Panc1 (cell line): ENCODE measurements around the gene LONRF2. TPM values are rescaled to one million over a fixed set of nuclear protein-coding genes. Genes with fewer than 3 reads are reported as not detected.
"Not testable (repeated sequence)": the region's sequence is repeated elsewhere in the genome, so short reads cannot be mapped to it uniquely, and the experiment has no call there.

ENCODE experiments used
- ATAC-seq: fragments of 200-7000 bp; cut with Tn5 transposase; 2 replicates; pipeline ENCODE4 v1.9.1; 2020; ENCODE audit warnings: mild to moderate bottlenecking, moderate library complexity
- BruUV-seq: library from RNA; stranded (reverse); fragments of 400-500 nt; replicated peaks from 2 replicates; lab custom pipeline; 2021; lab: Mats Ljungman, UMichigan
- CTCF ChIA-PET: fragments of 300-600 bp; sonication (Branson Sonifier 250); formaldehyde crosslinking; loops from one replicate; lab custom pipeline; 2022; ENCODE audit warnings: antibody characterized with exemption; lab: Charles Lee
- POLR2A ChIA-PET: fragments of 300-600 bp; sonication (Branson Sonifier 250); formaldehyde crosslinking; loops from one replicate; lab custom pipeline; 2022; ENCODE audit warnings: antibody characterized with exemption; lab: Charles Lee
- DNase-seq: peaks from one replicate; pipeline ENCODE4 v3.0.0-alpha.2; 2010; ENCODE audit warnings: low read depth, low spot score
- H3K27ac ChIP-seq: 2 replicates; pipeline ENCODE4 v1.5.1; 2011; ENCODE audit warnings: mild to moderate bottlenecking, low read length, inconsistent platforms
- H3K27me3 ChIP-seq: fragments of 200-500 bp; sonication (Bioruptor generic); 2 replicates; pipeline ENCODE4 v1.6.0; 2014; ENCODE audit warnings: low read length, inconsistent platforms; ENCODE audit not compliant: control insufficient read depth, insufficient read depth
- H3K36me3 ChIP-seq: fragments of 200-500 bp; sonication (Bioruptor generic); 2 replicates; pipeline ENCODE4 v1.5.1; 2014; ENCODE audit warnings: inconsistent platforms, mild to moderate bottlenecking, low read length, moderate library complexity; ENCODE audit not compliant: control insufficient read depth, insufficient read depth
- H3K4me1 ChIP-seq: 2 replicates; pipeline ENCODE4 v1.5.1; 2011; ENCODE audit warnings: inconsistent platforms, mild to moderate bottlenecking, low read length, moderate library complexity; ENCODE audit not compliant: control insufficient read depth, insufficient read depth
- H3K4me3 ChIP-seq, 2 experiments: 2 replicates each; pipeline ENCODE4 v1.5.1; 2011 to 2012; ENCODE audit warnings: low read depth in 2 of 2, low read length in 2 of 2, mild to moderate bottlenecking in 2 of 2, inconsistent platforms in 1 of 2, moderate library complexity in 1 of 2
- H3K9me3 ChIP-seq: fragments of 200-500 bp; sonication (Bioruptor generic); 2 replicates; pipeline ENCODE4 v1.5.1; 2014; ENCODE audit warnings: low read depth, mild to moderate bottlenecking, inconsistent platforms, low read length, moderate library complexity; ENCODE audit not compliant: control insufficient read depth, insufficient read depth
- POLR2AphosphoS5 ChIP-seq: IDR thresholded peaks from 2 replicates; pipeline ENCODE4 v1.6.1; 2012; ENCODE audit warnings: mild to moderate bottlenecking, low read depth, low read length, moderate library complexity
- SIN3A ChIP-seq: IDR thresholded peaks from 2 replicates; pipeline ENCODE4 v1.6.1; 2012; ENCODE audit warnings: low read depth, mild to moderate bottlenecking, low read length, moderate library complexity, borderline replicate concordance; ENCODE audit not compliant: insufficient read depth
- TCF7L2 ChIP-seq: IDR thresholded peaks from 2 replicates; pipeline ENCODE4 v1.6.1; 2011; ENCODE audit warnings: mild to moderate bottlenecking, low read depth, low read length, inconsistent platforms
- in situ Hi-C: cut with HindIII; loops from 2 replicates; pipeline ENCODE4 v1.10.0; 2016; ENCODE audit warnings: low sequenced_read_pairs, low pct_unique_long_range_greater_than_20kb
- intact Hi-C: fragments of 100-400 bp; cut with micrococcal nuclease; formaldehyde crosslinking; loops from one replicate; pipeline ENCODE4 v1.10.0; 2022; ENCODE audit not compliant: unreplicated experiment
- total RNA-seq: library from RNA; stranded (reverse); gene quantifications from one replicate; pipeline ENCODE4 v1.2.1, GENCODE V29; 2021; ENCODE audit not compliant: unreplicated experiment
- TF ChIP-seq, protein P1 (sequence below), 2 experiments: IDR thresholded peaks; 2 replicates each; pipeline ENCODE4 v1.6.1; 2011 to 2012; ENCODE audit warnings: low read depth in 2 of 2, control low read depth in 1 of 2, low read length in 1 of 2, mild to moderate bottlenecking in 1 of 2, moderate library complexity in 1 of 2; ENCODE audit not compliant: insufficient read depth in 1 of 2
- TF ChIP-seq, protein P2 (sequence below): fragments of 450-650 bp; IDR thresholded peaks from 2 replicates; pipeline ENCODE4 v1.5.1; 2017; ENCODE audit warnings: mild to moderate bottlenecking

LONRF2 gene
- total RNA-seq, 1 experiment from 2014 or later = 12.9 TPM

DNA sequence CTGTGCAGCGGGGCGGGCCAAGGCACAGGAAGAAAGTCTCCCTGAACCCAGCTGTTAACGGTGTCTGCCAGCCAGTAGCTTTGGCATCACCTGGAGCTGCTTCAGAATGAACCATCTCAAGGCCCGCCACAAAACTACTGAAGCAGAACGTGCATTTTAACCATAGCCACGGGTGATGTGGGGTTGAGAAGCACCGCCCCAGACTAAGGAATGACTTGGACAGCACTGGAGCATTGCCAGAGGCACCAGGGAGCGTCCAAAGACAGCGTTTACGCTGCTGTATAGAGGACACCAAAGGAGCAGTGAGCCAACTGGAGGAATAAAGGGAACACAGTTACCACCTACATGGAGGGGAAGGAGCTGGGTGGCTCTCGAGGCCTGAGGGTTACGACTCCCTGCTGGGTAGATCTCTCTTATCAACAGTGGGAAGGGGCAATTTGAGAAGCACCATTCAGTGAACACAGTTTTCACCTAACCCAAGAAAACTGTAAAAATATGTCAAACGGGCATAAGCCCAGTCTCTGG is 28.4 kb upstream of the LONRF2 start:
- ATAC-seq = no peak
- H3K27ac ChIP-seq = no peak overlapping the region
- intact Hi-C loops = no loop called here

DNA sequence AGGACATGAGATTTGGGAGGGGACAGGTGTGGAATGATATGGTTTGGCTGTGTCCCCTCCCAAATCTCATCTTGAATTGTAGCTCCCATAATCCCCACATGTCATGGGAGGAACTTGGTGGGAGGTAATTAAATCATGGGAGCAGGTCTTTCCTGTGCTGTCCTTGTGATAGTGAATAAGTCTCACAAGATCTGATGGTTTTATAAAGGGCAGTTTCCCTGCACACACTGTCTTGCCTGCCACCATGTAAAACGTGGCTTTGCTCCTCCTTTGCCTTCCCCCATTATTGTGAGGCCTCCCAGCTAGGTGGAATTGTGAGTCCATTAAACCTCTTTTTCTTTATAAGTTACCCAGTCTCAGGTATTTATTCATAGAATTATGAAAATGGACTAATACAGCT is 22.8 kb upstream of the LONRF2 start:
- CTCF ChIA-PET, in situ Hi-C loops, ATAC-seq: not testable (repeated sequence)

More for the DNA sequence above, 28.4 kb upstream of the LONRF2 start:
- no TSS peak for BruUV-seq
- in situ Hi-C loops = no loop called here
- TF ChIP-seq TCF7L2 = no peak
- TF ChIP-seq, protein P1, sequence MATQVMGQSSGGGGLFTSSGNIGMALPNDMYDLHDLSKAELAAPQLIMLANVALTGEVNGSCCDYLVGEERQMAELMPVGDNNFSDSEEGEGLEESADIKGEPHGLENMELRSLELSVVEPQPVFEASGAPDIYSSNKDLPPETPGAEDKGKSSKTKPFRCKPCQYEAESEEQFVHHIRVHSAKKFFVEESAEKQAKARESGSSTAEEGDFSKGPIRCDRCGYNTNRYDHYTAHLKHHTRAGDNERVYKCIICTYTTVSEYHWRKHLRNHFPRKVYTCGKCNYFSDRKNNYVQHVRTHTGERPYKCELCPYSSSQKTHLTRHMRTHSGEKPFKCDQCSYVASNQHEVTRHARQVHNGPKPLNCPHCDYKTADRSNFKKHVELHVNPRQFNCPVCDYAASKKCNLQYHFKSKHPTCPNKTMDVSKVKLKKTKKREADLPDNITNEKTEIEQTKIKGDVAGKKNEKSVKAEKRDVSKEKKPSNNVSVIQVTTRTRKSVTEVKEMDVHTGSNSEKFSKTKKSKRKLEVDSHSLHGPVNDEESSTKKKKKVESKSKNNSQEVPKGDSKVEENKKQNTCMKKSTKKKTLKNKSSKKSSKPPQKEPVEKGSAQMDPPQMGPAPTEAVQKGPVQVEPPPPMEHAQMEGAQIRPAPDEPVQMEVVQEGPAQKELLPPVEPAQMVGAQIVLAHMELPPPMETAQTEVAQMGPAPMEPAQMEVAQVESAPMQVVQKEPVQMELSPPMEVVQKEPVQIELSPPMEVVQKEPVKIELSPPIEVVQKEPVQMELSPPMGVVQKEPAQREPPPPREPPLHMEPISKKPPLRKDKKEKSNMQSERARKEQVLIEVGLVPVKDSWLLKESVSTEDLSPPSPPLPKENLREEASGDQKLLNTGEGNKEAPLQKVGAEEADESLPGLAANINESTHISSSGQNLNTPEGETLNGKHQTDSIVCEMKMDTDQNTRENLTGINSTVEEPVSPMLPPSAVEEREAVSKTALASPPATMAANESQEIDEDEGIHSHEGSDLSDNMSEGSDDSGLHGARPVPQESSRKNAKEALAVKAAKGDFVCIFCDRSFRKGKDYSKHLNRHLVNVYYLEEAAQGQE (IDR thresholded peaks at IDR 0.05; ENCODE audit: insufficient read depth in 1 of 2, low read depth in 2 of 2, low read length in 1 of 2) = no peak
- TF ChIP-seq SIN3A = no peak
- no peak for TF ChIP-seq POLR2AphosphoS5
- TF ChIP-seq, protein P2, sequence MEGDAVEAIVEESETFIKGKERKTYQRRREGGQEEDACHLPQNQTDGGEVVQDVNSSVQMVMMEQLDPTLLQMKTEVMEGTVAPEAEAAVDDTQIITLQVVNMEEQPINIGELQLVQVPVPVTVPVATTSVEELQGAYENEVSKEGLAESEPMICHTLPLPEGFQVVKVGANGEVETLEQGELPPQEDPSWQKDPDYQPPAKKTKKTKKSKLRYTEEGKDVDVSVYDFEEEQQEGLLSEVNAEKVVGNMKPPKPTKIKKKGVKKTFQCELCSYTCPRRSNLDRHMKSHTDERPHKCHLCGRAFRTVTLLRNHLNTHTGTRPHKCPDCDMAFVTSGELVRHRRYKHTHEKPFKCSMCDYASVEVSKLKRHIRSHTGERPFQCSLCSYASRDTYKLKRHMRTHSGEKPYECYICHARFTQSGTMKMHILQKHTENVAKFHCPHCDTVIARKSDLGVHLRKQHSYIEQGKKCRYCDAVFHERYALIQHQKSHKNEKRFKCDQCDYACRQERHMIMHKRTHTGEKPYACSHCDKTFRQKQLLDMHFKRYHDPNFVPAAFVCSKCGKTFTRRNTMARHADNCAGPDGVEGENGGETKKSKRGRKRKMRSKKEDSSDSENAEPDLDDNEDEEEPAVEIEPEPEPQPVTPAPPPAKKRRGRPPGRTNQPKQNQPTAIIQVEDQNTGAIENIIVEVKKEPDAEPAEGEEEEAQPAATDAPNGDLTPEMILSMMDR = no peak
- DNase-seq = no peak
- no peaks in the 10 kb centered on the region for H3K27me3 ChIP-seq
- no peaks in the 10 kb centered on the region for H3K4me1 ChIP-seq
- POLR2A ChIA-PET = no interaction called here
- no peaks in the 10 kb centered on the region for H3K36me3 ChIP-seq
- H3K4me3 ChIP-seq = no peak overlapping the region
- CTCF ChIA-PET = no interaction called here
- no peaks in the 10 kb centered on the region for H3K9me3 ChIP-seq

DNA sequence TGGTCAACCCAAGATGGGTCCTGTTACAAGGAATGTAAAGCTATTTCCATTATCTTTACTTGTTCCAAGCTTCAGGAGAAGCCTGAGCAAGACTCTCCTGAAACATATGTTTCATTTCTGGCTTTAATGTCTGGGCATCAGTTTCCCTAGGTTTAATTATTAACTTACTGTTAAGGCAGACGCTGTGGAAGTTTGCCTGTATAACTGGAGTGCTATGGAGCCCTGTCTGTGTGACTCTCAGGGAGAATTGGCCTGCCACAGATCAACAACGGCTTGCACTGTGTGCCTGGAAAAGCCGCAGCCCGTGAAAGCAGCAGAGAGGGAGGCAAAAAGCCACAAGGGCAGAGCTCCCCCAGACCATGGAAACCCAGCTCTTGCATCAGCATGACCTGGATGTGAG is 22.1 kb upstream of the LONRF2 start:
- TF ChIP-seq POLR2AphosphoS5 = no peak
- ChIA-PET CTCF (no interaction called here), POLR2A (no interaction called here)
- no peaks in the 10 kb centered on the region for H3K9me3 ChIP-seq
- intact Hi-C loops (no loop called here), in situ Hi-C loops (no loop called here)
- H3K4me1 ChIP-seq = no peaks in the 10 kb centered on the region
- ATAC-seq (no peak), DNase-seq (no peak)
- H3K4me3 ChIP-seq = no peak overlapping the region
- no peaks in the 10 kb centered on the region for H3K36me3 ChIP-seq
- H3K27me3 ChIP-seq = no peaks in the 10 kb centered on the region
- no peak overlapping the region for H3K27ac ChIP-seq
- no TSS peak for BruUV-seq

More for the DNA sequence above, 22.8 kb upstream of the LONRF2 start:
- H3K27me3 ChIP-seq, H3K9me3 ChIP-seq, H3K4me3 ChIP-seq, H3K4me1 ChIP-seq, H3K27ac ChIP-seq, BruUV-seq, H3K36me3 ChIP-seq, DNase-seq, POLR2A ChIA-PET, intact Hi-C loops: not testable (repeated sequence)

DNA sequence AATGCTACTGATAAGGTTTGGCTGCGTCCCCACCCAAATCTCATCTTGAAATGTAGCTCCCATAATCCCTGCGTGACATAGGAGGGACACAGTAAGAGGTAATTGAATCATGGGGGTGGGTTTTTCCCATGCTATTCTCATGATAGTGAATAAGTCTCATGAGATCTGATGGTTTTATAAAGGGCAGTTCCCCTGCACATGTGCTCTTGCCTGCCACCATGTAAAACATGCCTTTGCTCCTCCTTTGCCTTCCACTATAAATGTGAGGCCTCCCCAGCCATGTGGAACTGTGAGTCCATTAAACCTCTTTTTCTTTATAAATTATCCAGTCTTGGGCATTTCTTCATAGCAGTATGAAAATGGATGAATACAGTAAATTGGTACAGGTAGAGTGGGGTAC is 20.2 kb upstream of the LONRF2 start:
- in situ Hi-C loops, H3K4me1 ChIP-seq, DNase-seq, H3K36me3 ChIP-seq, H3K27me3 ChIP-seq, H3K27ac ChIP-seq, H3K9me3 ChIP-seq, ATAC-seq, intact Hi-C loops, H3K4me3 ChIP-seq, BruUV-seq, CTCF ChIA-PET: not testable (repeated sequence)
- POLR2A ChIA-PET = interaction anchor here (0.6 kb wide), 1 partner anchor 647 kb away, joined by 3 read pairs; no protein-coding TSS in a partner anchor
